ENCODE results near the gene ZNF740. TPM values are rescaled to one million over a fixed set of nuclear protein-coding genes. Genes with fewer than 3 reads are reported as not detected.

ZNF740 gene
- total RNA-seq, 1 experiment from 2014 or later = 49.7 TPM

DNA sequence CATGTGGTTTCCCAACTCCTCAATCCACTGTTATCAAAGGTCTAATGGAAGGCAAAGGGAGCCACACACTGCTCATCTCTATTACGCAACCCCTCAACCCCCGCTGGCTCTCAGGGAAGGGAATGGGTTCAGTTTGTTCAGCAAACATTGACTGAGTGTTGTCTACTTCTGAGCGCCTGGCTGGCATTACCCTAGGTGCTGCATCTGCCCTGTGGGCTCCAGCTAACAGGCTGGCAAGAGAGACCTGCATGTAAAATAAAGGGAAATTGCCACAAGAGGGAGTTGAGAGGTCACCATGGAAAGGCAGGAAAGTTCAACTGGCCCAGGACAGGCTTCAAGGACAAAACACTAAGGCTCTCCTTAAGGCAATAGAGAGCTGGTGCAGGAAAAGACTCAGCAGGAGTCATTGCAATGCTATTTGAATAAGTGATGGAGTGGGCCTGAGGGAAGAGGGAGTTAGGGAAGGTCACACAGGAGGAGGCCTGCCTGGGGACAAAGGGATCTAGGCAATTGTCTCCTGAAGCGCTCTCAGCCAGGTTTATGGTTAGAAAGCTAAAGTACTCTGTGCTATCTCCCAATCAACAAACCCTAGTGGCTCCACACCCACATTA is 5.5 kb upstream of the ZNF740 start:
- ATAC-seq (peak; percentile 74), DNase-seq (ENCODE audit: low read depth, low spot score) (no peak)
- no TSS peak for BruUV-seq (replicated peaks)
- Histone ChIP-seq H3K9ac (ENCODE audit: low read length) (no peak overlapping the region), H4K20me1 (ENCODE audit: insufficient read depth) (no peaks in the 10 kb centered on the region), H3K4me2 (ENCODE audit: low read length) (0 out of 2 replicates have a peak overlapping the region, but pooled peaks have one; percentile 8), H3K4me3 (replicated peaks in 1 of 2; ENCODE audit: low read depth in 1 of 2, low read length in 2 of 2) (no peak overlapping the region), H3K27ac (ENCODE audit: low read depth, low read length) (no peak overlapping the region), H2AFZ (ENCODE audit: low read depth, low read length, poor library complexity, severe bottlenecking) (no peak overlapping the region), H3K9me3 (ENCODE audit: control insufficient read depth in 1 of 2, insufficient read depth in 1 of 2, low read depth in 1 of 2, low read length in 2 of 2) (no peaks in the 10 kb centered on the region), H3K79me2 (ENCODE audit: insufficient read depth, low read length) (no peaks in the 10 kb centered on the region; the same call in 1 of the 2 replicates), H3K4me1 (ENCODE audit: control insufficient read depth in 1 of 2, insufficient read depth in 2 of 2, low read length in 2 of 2) (peaks cover 28 to 58% of the 10 kb centered on the region in 2 experiments; a peak in 3 of 4 replicates), H3K9me2 (ENCODE audit: insufficient read depth) (no peaks in the 10 kb centered on the region), H3K36me3 (ENCODE audit: control insufficient read depth in 1 of 2, insufficient read depth in 2 of 2, low read length in 2 of 2) (no peaks in the 10 kb centered on the region), H3K27me3 (ENCODE audit: insufficient read depth, low read length) (no peaks in the 10 kb centered on the region)
- TF ChIP-seq TCF7L2 (IDR thresholded peaks at IDR 0.05; ENCODE audit: borderline replicate concordance, extremely low read depth, insufficient read depth, insufficient read length) (no peak), CEBPB (IDR thresholded peaks at IDR 0.05; ENCODE audit: low read depth) (peak; percentile 38; the same call in 1 of the 2 replicates), ZNF274 (IDR thresholded peaks at IDR 0.05; ENCODE audit: low read depth, low read length) (no peak), SP1 (IDR thresholded peaks at IDR 0.05; ENCODE audit: low read depth) (no peak), EGR1 (IDR thresholded peaks at IDR 0.05; ENCODE audit: low read depth) (no peak), POLR2AphosphoS5 (IDR thresholded peaks at IDR 0.05; ENCODE audit: low read depth, low read length) (no peak), SIN3A (IDR thresholded peaks at IDR 0.05; ENCODE audit: low read depth) (no peak), FOSL1 (IDR thresholded peaks at IDR 0.05; ENCODE audit: low read depth) (no peak), POLR2A (IDR thresholded peaks at IDR 0.05; ENCODE audit: borderline replicate concordance, extremely low read depth, insufficient read depth, insufficient read length) (no peak), YY1 (IDR thresholded peaks at IDR 0.05; ENCODE audit: extremely low read depth, insufficient replicate concordance, low read depth, low read length) (no peak), EZH2 (IDR thresholded peaks at IDR 0.05) (no peak), ZBTB33 (IDR thresholded peaks at IDR 0.05; ENCODE audit: extremely low read depth, insufficient replicate concordance, low read length) (no peak), ZFX (IDR thresholded peaks at IDR 0.05) (no peak), ELF1 (IDR thresholded peaks at IDR 0.05; ENCODE audit: borderline replicate concordance, low read depth) (no peak), SRF (IDR thresholded peaks at IDR 0.05; ENCODE audit: low read depth) (no peak), RAD21 (IDR thresholded peaks at IDR 0.05; ENCODE audit: low read depth) (peak; percentile 52), JUND (IDR thresholded peaks at IDR 0.05) (no peak), EZH2phosphoT487 (IDR thresholded peaks at IDR 0.05; ENCODE audit: borderline replicate concordance) (no peak)
- TF ChIP-seq, protein P1, sequence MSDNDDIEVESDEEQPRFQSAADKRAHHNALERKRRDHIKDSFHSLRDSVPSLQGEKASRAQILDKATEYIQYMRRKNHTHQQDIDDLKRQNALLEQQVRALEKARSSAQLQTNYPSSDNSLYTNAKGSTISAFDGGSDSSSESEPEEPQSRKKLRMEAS (IDR thresholded peaks at IDR 0.05) = no peak
- TF ChIP-seq, protein P2, sequence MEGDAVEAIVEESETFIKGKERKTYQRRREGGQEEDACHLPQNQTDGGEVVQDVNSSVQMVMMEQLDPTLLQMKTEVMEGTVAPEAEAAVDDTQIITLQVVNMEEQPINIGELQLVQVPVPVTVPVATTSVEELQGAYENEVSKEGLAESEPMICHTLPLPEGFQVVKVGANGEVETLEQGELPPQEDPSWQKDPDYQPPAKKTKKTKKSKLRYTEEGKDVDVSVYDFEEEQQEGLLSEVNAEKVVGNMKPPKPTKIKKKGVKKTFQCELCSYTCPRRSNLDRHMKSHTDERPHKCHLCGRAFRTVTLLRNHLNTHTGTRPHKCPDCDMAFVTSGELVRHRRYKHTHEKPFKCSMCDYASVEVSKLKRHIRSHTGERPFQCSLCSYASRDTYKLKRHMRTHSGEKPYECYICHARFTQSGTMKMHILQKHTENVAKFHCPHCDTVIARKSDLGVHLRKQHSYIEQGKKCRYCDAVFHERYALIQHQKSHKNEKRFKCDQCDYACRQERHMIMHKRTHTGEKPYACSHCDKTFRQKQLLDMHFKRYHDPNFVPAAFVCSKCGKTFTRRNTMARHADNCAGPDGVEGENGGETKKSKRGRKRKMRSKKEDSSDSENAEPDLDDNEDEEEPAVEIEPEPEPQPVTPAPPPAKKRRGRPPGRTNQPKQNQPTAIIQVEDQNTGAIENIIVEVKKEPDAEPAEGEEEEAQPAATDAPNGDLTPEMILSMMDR (IDR thresholded peaks at IDR 0.05 in 2 of 3, conservative IDR thresholded peaks at IDR 0.05 in 1 of 3; ENCODE audit: borderline replicate concordance in 1 of 3, insufficient read depth in 1 of 3, low read depth in 2 of 3, low read length in 2 of 3) = peak; percentile 29 to 51 (median 41); a peak in 5 of 6 replicates
- TF ChIP-seq, protein P3, sequence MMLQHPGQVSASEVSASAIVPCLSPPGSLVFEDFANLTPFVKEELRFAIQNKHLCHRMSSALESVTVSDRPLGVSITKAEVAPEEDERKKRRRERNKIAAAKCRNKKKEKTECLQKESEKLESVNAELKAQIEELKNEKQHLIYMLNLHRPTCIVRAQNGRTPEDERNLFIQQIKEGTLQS (IDR thresholded peaks at IDR 0.05) = no peak
- ChIA-PET RAD21 (ENCODE audit: low non-redundant PET in 1 of 2, low total read pairs in 2 of 2, uncharacterized antibody in 2 of 2, unreplicated experiment in 2 of 2) (interaction anchor here in 1 of 2 experiments (1.1 kb wide), 1 partner anchor 23 kb away, joined by 3 read pairs; no protein-coding TSS in a partner anchor), POLR2A (no interaction called here), CTCF (interaction anchor here (1.1 to 1.8 kb wide), 3 partner anchors 10 to 109 kb away, joined by 3 to 5 read pairs (median 5); no protein-coding TSS in a partner anchor)
- intact Hi-C loops (cut with micrococcal nuclease) = no loop called here
